Testis (tissue), 2 donors: Measurements from ENCODE around the gene MYO9B.

Experiments used
- POLR2A ChIP-seq: fragments of 450-650 bp; IDR thresholded peaks from one replicate; pipeline ENCODE4 v1.6.1; 2017; ENCODE audit warnings: antibody characterized with exemption, mild to moderate bottlenecking, moderate library complexity
- TF ChIP-seq, protein P1 (sequence below), 3 experiments: fragments of 450-650 bp in 2 of 3; fragments of 200-600 bp in 1 of 3; sonication (generic) in 1 of 3; IDR thresholded peaks; one replicate each; pipeline ENCODE4 v1.5.1; 2016 to 2019; ENCODE audit warnings: antibody characterized with exemption in 3 of 3, mild to moderate bottlenecking in 2 of 3, moderate library complexity in 1 of 3

- TF ChIP-seq, protein P1, sequence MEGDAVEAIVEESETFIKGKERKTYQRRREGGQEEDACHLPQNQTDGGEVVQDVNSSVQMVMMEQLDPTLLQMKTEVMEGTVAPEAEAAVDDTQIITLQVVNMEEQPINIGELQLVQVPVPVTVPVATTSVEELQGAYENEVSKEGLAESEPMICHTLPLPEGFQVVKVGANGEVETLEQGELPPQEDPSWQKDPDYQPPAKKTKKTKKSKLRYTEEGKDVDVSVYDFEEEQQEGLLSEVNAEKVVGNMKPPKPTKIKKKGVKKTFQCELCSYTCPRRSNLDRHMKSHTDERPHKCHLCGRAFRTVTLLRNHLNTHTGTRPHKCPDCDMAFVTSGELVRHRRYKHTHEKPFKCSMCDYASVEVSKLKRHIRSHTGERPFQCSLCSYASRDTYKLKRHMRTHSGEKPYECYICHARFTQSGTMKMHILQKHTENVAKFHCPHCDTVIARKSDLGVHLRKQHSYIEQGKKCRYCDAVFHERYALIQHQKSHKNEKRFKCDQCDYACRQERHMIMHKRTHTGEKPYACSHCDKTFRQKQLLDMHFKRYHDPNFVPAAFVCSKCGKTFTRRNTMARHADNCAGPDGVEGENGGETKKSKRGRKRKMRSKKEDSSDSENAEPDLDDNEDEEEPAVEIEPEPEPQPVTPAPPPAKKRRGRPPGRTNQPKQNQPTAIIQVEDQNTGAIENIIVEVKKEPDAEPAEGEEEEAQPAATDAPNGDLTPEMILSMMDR (IDR thresholded peaks at IDR 0.05): no peak
- no peak for TF ChIP-seq POLR2A
These were observed 6.4 kb upstream of the MYO9B start for GRCh38 chr19:17069193-17069592.
